Astrocyte (in vitro differentiated cells and primary cell): ENCODE data around the gene CERCAM.

Experiments used
- CTCF ChIP-seq: IDR thresholded peaks from 2 replicates; pipeline ENCODE4 v1.5.1; 2011; ENCODE audit warnings: low read depth, mild to moderate bottlenecking, inconsistent platforms, low read length, moderate library complexity; ENCODE audit not compliant: insufficient read depth
- EZH2 ChIP-seq: IDR thresholded peaks from 2 replicates; pipeline ENCODE4 v1.6.1; 2012; ENCODE audit warnings: mild to moderate bottlenecking, low read length, inconsistent platforms; ENCODE audit not compliant: insufficient read depth

- TF ChIP-seq CTCF (no peak), EZH2 (no peak)
Measured at GRCh38 chr9:128393970-128394369, 26.7 kb upstream of the CERCAM start.
